ENCODE results near the gene ZC3H18.

ZC3H18 gene

GRCh38 chr16:88569985-88570690, at the start of gene ZC3H18:
TSS of gene ZC3H18 (plus strand) at chr16:88570403. CDS start at chr16:88577124, 6,721 bp downstream.
- no peak for FAIRE-seq

- no peak for FAIRE-seq
Observed at GRCh38 chr16:88521674-88522073, 48.5 kb upstream of the ZC3H18 start.

- no peak for FAIRE-seq
Observed at GRCh38 chr16:88522276-88522949, 47.8 kb upstream of the ZC3H18 start.

- FAIRE-seq, result no peak
Observed at GRCh38 chr16:88523309-88524161, 46.7 kb upstream of the ZC3H18 start.

GRCh38 chr16:88524274-88524972, 45.8 kb upstream of the ZC3H18 start:
- FAIRE-seq, result no peak

DNA sequence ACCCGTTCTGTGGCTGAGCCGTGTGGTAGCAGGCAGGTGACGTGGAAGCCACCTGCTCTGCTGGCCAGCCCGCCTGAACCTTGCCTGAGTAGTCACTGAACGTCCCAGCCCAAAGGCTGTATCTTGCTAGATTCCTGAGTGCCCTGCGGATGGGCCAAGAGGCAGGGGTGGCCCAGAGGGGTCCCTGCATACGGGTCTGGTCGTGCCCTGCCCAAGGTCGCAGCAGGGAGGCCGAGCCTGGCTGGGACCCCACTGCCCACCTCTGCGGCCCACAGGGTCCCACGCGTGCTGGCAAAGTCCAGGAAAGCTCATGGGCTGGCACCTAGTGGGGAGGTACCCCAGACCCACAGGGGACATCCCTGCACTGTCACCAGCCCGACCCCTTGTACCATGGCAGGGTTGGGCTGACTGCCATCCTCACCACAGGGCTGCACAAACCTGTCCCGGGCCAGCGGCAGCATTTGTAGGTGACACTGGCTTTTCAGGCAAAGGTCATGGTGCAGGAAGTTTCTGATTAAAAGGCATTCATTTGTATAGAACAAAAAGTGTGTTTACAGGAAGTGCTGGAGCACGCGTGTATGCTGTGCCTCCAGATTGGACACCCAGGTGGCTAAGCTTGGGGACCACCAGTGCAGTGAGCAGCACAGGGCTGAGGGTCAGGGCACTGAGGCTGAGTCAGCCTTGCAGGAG, 45.1 kb upstream of the ZC3H18 start:
- no peak for FAIRE-seq

GRCh38 chr16:88525663-88525990, 44.6 kb upstream of the ZC3H18 start:
- FAIRE-seq, result no peak

- no peak for FAIRE-seq
Observed at GRCh38 chr16:88526008-88526905, 43.9 kb upstream of the ZC3H18 start.

- FAIRE-seq, result no peak
Observed at GRCh38 chr16:88526906-88527185, 43.4 kb upstream of the ZC3H18 start.

GRCh38 chr16:88527186-88527936, 42.8 kb upstream of the ZC3H18 start:
- FAIRE-seq, result no peak

DNA sequence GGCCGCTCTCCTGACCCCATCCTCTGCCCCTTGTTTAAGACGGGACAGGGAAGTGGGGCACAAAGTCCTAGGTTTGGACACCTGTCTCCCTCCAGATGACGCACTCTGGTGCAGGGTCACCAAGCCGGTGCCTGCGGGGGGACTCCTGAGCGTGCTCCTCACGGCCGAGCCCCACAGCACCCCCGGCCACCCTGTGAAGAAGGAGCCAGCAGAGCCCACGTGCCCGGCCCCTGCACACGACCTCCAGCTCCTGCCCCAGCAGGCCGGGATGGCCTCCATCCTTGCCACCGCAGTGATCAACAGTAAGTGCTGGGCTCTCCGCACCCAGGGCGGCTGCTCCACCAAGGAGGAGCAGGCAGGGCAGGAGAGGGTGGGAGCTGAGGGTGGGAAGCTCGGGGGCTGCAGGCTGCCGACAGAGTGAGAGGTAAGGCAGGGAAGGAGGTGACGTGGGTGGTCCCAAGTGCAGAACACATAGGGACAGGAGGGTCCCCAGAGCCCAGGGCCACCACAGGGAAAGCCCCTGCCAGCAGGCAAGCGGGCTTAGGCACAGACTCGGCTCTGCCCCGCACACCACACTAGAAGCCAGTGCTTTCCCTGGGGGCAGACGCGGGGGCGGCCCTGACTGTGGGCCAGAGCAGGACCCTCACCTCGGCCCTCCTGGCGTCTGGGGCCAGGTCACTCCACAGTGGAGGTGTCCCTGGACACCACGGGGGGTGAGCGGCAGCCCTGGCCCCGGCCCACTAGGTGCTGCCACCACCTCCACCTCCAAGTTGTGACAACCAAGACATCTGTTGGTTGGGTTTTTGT, 42.1 kb upstream of the ZC3H18 start:
- FAIRE-seq, result no peak

GRCh38 chr16:88528902-88529318, 41.3 kb upstream of the ZC3H18 start:
- no peak for FAIRE-seq

- FAIRE-seq, result no peak
Observed at GRCh38 chr16:88529596-88529995, 40.6 kb upstream of the ZC3H18 start.

DNA sequence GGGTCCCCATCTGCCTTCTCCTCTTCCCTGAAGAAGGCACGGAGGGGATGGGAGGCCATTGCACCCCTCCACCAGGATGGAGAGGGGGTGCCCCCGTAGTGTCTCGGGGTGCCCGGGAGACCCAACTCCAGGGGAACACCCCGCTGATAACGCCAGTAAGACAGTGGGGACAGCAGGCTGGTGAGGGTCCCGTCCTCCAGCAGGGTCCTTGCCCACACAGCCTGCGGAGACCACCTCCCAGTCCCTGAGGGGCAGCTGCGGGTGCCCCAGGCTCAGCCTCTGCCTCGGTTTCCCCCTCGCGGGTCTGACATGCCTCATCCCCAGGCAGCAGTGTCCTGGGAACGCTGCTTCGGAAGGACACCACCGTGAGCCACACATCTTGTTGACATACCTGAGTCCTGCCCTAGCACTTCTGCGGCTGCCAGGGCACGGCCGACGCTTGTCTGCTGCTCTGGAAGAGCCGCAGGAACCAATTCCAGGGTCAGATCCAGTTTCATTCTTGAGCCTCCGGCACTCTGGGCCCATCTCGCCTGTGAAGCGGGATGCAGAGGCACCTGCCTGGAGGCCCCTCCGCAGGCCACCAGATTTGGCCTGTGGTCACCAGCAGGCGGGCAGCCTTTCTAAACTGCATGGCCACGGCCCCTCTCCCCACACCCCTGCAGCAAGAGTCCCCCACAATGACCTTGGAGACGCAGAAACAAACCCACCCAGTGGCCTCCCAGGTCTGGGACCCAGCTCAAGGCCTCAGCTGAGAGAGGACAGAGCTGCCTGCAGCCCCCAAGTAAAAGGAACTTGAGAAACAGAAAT, 39.9 kb upstream of the ZC3H18 start:
- FAIRE-seq, result no peak

DNA sequence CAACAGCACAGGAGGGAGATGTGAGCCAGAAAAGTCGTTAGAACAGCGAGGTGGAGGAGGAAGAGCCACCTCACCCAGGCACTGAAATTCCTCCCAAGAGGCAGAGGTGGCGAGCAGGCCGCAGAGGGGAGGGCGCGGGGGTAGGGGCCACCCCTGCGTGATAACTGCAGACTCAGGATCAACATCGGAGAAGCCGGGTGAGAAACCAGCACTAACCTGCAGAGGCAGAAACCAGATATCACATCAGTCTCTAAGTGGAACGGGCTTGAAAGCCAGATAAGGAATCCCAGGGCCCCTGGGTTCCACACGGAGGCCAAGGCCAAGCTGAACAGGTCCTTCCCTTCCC, 39.4 kb upstream of the ZC3H18 start:
- FAIRE-seq, result no peak

DNA sequence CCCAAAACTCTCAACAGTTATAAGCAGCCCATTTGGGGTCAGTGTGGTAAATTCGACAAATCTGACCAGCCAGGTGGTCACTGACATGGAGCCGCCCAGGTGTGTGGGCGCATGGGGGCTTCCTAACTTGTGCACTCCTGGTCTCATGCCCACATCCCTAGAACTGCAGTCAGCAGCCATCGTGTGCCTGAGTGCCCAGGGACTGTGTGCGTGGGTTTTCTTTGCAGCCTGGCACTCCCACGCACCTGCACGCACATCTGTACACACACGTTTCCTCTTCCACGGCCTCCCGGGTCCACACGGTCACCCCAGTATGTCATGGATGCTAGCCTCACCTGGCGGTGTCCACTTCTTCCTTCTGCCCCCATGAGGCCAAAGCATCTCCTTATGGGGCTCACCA, 38.9 kb upstream of the ZC3H18 start:
- FAIRE-seq, result no peak

GRCh38 chr16:88531931-88532433, 38.2 kb upstream of the ZC3H18 start:
- no peak for FAIRE-seq

DNA sequence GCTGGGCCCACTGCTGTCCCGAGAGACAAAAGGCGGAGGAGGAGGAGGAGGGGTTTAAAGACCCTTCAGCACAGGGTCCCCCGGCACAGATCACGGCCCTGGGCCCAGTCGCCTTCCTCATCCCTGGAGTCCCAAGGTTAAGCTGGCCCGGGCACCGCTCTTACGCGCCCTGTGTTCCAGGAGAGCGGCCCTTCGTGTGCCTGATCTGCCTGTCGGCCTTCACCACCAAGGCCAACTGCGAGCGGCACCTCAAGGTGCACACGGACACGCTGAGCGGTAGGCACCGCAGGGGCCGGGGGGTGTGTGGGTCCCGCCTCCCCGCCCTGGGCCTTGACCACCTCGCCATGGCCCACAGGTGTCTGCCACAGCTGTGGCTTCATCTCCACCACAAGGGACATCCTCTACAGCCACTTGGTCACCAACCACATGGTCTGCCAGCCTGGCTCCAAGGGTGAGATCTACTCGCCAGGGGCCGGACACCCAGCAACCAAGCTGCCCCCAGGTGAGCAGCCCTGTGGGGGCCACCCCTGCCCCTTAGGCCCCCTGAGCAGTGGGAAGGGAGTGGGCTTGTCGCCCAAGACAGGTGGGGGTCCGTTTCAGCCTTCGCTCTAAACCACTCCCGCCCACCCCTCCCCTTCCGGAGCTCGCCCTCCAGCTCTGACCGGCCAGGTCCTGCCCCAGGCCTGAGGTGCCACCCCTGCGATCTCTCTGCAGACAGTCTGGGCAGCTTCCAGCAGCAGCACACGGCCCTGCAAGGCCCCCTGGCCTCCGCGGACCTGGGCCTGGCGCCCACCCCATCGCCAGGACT, 37.6 kb upstream of the ZC3H18 start:
- no peak for FAIRE-seq

Data from A204.1 (cell line).